Type B pancreatic cell (in vitro differentiated cells): ENCODE results near the gene FUT8. TPM values are rescaled to one million over a fixed set of nuclear protein-coding genes. Genes with fewer than 3 reads are reported as not detected.

Experiments used
- DNase-seq: peaks from one replicate; pipeline ENCODE4 v3.0.0; 2021; ENCODE audit warnings: mixed read lengths; ENCODE audit not compliant: unreplicated experiment; ENCODE audit errors: extremely low spot score
- H3K27ac Mint-ChIP-seq: 2 replicates; pipeline ENCODE4 v1.8.0; 2021; ENCODE audit warnings: mild to moderate bottlenecking, mixed read lengths
- H3K27me3 Mint-ChIP-seq: 2 replicates; pipeline ENCODE4 v1.8.0; 2021; ENCODE audit warnings: mixed read lengths
- H3K36me3 Mint-ChIP-seq: 2 replicates; pipeline ENCODE4 v1.8.0; 2021; ENCODE audit warnings: mixed read lengths
- H3K4me1 Mint-ChIP-seq: one replicate; pipeline ENCODE4 v1.8.0; 2021; ENCODE audit warnings: mixed read lengths; ENCODE audit not compliant: unreplicated experiment
- H3K4me3 Mint-ChIP-seq: 2 replicates; pipeline ENCODE4 v1.8.0; 2021; ENCODE audit warnings: mild to moderate bottlenecking, mixed read lengths
- H3K9me3 Mint-ChIP-seq: 2 replicates; pipeline ENCODE4 v1.8.0; 2021; ENCODE audit warnings: mixed read lengths
- total RNA-seq: library from RNA; stranded (reverse); gene quantifications from 2 replicates; pipeline ENCODE4 v1.2.1, GENCODE V29; 2021; ENCODE audit warnings: low replicate concordance
- TF ChIP-seq, protein P1 (sequence below): fragments of 200-600 bp; sonication (generic); conservative IDR thresholded peaks from 2 replicates; pipeline ENCODE4 v1.5.0; 2021; ENCODE audit warnings: antibody characterized with exemption, mild to moderate bottlenecking

FUT8 gene
- total RNA-seq, 1 donor from 2014 or later: 67.4 TPM

- peaks cover 19% of the 10 kb centered on the region for H3K27me3 Mint-ChIP-seq
- no peaks in the 10 kb centered on the region for H3K4me1 Mint-ChIP-seq
- H3K9me3 Mint-ChIP-seq: no peaks in the 10 kb centered on the region
- H3K27ac Mint-ChIP-seq: no peak overlapping the region
- DNase-seq: no peak
- no peak overlapping the region for H3K4me3 Mint-ChIP-seq
- no peaks in the 10 kb centered on the region for H3K36me3 Mint-ChIP-seq
- TF ChIP-seq, protein P1, sequence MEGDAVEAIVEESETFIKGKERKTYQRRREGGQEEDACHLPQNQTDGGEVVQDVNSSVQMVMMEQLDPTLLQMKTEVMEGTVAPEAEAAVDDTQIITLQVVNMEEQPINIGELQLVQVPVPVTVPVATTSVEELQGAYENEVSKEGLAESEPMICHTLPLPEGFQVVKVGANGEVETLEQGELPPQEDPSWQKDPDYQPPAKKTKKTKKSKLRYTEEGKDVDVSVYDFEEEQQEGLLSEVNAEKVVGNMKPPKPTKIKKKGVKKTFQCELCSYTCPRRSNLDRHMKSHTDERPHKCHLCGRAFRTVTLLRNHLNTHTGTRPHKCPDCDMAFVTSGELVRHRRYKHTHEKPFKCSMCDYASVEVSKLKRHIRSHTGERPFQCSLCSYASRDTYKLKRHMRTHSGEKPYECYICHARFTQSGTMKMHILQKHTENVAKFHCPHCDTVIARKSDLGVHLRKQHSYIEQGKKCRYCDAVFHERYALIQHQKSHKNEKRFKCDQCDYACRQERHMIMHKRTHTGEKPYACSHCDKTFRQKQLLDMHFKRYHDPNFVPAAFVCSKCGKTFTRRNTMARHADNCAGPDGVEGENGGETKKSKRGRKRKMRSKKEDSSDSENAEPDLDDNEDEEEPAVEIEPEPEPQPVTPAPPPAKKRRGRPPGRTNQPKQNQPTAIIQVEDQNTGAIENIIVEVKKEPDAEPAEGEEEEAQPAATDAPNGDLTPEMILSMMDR: no peak
Observed at GRCh38 chr14:65780566-65780965, 368.0 kb downstream of the FUT8 start.

DNA sequence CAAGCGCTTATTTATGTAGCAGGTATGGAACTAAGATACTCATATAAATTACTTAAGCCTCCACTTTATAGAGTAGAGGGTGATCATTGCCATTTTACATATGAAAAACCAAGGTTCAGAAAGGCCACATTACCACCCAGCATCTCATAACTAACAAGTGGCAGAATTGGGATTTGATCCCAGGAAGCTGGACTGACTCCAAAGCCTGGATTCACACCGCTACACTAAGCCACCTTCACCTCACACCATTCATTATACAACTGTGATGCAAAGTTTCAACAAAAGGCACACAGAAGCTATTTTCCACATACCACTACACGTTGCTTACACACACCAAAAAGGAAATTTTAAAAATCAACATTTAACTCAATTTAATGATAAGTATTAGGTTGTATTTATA lies 370.6 kb downstream of the FUT8 start:
- no peak overlapping the region for H3K4me3 Mint-ChIP-seq
- no peaks in the 10 kb centered on the region for H3K36me3 Mint-ChIP-seq
- H3K9me3 Mint-ChIP-seq: no peaks in the 10 kb centered on the region
- H3K27me3 Mint-ChIP-seq: peaks cover 11% of the 10 kb centered on the region
- no peaks in the 10 kb centered on the region for H3K4me1 Mint-ChIP-seq
- H3K27ac Mint-ChIP-seq: no peak overlapping the region
- DNase-seq: no peak
- TF ChIP-seq, protein P1: no peak

DNA sequence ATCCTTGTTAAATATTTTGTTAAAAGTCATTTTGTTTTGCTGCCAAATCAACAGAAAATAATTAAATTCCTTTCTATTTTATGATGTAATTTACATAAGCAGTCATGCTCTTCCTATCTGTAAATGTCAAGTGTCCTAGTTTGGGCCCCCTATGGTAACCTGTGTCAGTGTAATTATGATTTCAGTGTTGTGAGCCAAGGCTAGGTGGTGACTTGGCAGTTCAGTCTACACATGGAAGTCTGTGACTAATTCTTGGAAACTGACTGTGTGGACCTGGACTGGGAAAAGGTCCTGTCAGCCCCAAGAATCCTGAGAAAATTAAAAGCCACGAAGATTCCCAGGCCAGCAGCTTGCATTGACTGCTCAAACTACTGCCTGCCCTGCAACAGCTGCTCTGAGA lies 371.0 kb downstream of the FUT8 start:
- Mint-ChIP-seq H3K9me3 (no peaks in the 10 kb centered on the region), H3K4me3 (no peak overlapping the region), H3K36me3 (no peaks in the 10 kb centered on the region), H3K4me1 (no peaks in the 10 kb centered on the region), H3K27me3 (peaks cover 9% of the 10 kb centered on the region), H3K27ac (no peak overlapping the region)
- DNase-seq: no peak
- TF ChIP-seq, protein P1: no peak

- Mint-ChIP-seq H3K4me3 (no peak overlapping the region), H3K27ac (no peak overlapping the region), H3K36me3 (no peaks in the 10 kb centered on the region), H3K9me3 (no peaks in the 10 kb centered on the region), H3K4me1 (peaks cover 4% of the 10 kb centered on the region), H3K27me3 (peaks cover 8% of the 10 kb centered on the region)
- TF ChIP-seq, protein P1: no peak
- no peak for DNase-seq
Observed at GRCh38 chr14:65784574-65784973, 372.0 kb downstream of the FUT8 start.

- H3K27me3 Mint-ChIP-seq: peaks cover 3% of the 10 kb centered on the region
- peaks cover 4% of the 10 kb centered on the region for H3K4me1 Mint-ChIP-seq
- H3K9me3 Mint-ChIP-seq: no peaks in the 10 kb centered on the region
- H3K4me3 Mint-ChIP-seq: no peak overlapping the region
- no peaks in the 10 kb centered on the region for H3K36me3 Mint-ChIP-seq
- no peak for DNase-seq
- TF ChIP-seq, protein P1: no peak
- H3K27ac Mint-ChIP-seq: no peak overlapping the region
Observed at GRCh38 chr14:65787461-65787860, 374.9 kb downstream of the FUT8 start.

GRCh38 chr14:65788876-65789275 lies 376.3 kb downstream of the FUT8 start:
- Mint-ChIP-seq H3K27ac (no peak overlapping the region), H3K27me3 (peaks cover 3% of the 10 kb centered on the region), H3K9me3 (no peaks in the 10 kb centered on the region), H3K36me3 (no peaks in the 10 kb centered on the region), H3K4me1 (peaks cover 4% of the 10 kb centered on the region), H3K4me3 (no peak overlapping the region)
- no peak for DNase-seq
- TF ChIP-seq, protein P1: no peak
